ENCODE data around the gene TUBB4A.

The TUBB4A gene

DNA sequence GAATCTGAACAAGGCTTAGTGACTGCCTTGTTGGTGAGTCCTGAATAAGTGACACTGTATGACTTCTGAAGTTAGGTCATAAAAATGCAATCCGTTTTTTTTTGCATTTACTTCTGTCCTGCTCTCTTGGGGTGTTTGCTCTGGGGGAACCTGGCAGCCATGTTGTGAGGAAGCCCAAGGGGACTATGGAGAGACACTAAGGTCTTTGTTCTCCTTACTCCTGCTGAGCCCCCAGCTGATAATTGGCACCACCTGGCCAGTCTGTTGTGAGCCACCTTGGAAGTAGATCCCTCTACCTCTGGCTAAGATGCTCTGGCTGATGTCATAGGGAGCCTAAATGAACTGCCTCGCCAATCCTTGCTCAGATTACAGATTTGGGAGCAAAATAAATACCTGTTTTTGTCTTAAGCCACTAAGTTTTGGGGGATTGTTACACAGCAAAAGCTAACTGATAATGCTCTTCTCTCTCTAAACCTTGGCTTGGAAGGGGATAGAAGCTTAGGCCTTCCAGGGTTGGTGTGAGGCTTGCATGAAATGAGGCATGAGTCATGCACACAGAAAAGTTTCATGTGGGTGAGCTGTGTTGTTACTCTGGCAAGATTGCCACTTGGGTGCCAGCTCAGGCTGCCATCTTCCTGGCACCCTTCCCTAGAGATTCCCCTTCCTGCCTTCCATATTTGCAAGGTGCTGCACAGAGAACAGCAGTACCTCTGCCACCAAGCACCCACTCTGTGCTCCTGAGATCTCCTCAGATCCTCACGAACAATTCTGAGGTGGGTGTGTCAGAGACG, 10.1 kb downstream of the TUBB4A start:
- no peak for DNase-seq

DNA sequence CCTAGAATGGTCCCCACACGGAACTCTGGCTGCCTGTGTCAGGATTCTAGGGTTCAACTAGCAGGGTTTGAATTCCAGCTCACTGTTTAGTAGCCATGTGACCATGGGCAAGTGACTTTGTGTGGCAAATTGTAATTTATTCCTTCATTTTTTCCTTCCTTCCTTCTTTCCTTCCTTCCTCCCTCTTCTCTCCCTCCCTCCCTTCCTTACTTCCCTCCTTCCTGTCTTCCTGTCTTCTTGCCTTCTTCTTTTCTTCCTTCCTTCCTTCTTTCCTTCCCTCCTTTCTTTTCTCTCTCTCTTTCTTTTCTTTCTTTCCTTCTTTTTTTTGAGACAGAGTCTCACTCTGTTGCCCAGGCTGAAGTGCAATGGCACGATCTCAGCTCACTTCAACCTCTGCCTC, 12.0 kb downstream of the TUBB4A start:
- no peak for DNase-seq

DNA sequence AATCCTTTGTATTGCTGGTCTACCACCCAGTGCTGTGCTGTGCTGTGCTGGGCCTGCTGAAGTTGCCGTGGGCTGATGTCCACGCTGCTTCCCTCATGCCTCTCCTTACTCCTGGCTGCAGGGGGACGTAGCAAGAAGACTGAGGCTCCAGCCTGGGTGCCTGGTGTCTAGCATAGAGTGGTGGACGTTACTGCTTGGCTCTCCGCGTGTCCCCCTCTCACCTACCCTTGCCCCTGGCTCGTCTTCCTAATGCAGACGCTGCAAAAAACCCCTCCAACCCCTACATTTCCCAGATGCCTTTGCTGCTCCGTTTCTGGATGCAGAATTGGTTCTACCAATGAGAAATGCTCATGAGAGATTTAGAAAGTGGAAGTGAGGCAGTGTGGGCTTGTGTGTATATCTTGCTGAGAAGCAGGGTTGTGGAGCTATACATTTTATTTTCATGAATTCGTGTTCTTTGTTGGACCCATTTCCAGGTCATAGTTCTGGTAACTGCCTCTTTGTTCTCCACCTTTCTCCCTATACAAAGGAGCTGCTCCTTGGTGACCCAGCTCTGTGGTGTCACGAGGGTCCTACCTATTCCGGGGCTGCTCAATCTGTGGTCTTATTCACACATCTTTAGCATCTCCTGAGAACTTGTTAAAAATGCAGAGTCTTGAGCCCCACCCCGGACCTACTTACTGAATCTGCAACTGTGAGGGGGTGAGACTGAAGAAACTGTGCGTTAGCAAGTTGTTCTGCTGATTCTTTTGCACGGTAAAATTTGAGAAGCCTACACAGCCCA, 12.6 kb downstream of the TUBB4A start:
- DNase-seq: no peak

DNA sequence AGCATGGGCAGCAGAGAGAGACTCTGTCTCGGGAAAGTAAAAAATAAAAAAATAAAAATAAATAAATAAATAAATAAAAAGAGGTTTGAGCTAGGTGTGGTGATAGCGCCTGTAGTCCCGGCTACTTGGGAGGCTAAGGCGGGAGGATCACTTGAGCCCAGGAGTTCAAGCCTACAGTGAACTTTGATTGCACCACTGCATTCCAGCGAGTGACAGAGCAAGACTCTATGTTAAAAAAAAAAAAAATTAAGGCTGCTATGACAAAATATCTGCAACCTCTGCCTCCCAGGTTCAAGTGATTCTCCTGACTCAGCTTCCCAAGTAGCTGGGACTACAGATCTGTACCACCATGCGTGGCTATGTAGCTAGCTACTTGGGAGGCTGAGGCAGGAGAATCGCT, 17.3 kb downstream of the TUBB4A start:
- DNase-seq: no peak

DNA sequence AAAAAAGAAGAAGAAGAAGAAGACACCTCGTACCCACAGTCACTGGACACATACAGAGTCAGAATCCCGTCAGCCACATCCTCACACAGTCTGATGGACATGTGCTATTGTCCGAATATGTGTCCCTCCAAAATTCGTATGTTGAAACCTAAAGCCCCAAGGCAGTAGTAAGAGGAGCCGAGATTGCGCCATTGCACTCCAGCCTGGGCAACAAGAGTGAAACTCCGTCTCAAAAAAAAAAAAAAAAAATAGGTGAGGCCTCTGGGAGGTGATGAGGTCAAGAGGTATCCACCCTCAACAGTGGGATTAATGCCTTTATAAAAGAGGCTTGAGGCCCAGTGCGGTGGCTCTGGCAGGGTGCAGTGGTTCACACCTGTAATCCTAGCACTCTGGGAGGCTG, 17.9 kb downstream of the TUBB4A start:
- DNase-seq: no peak

DNA sequence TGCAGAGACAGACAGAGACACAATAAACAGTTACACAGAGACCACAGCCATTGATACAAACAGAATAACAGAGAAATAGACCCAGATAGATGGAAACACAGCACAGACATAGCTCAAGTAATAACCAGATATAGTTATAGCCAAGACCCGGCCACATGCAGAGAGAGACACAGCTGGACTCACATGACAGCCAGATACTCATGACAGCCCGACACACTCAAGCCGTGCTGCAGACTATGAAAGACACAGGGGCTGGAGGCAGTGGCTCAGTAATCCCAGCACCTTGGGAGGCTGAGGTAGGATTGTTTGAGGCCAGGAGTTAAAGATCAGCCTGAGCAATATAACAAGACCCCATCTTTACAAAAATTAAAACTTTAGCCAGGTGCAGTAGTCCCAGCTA, 18.9 kb downstream of the TUBB4A start:
- DNase-seq: no peak

DNA sequence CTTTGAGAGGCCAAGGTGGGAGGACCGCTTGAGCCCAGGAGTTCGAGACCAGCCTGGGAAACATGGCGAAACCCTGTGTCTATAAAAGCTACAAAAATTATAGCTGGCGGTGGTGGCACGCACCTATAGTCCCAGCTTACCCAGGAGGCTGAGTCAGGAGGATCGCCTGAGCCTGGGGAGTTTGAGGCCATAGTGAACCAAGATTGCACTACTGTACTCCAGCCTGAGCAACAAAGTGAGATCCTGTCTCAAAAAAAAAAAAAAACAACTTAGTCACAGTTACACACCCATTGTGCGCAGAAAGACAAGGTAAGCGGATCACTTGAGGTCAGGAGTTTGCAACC, 19.8 kb downstream of the TUBB4A start:
- DNase-seq: no peak

DNA sequence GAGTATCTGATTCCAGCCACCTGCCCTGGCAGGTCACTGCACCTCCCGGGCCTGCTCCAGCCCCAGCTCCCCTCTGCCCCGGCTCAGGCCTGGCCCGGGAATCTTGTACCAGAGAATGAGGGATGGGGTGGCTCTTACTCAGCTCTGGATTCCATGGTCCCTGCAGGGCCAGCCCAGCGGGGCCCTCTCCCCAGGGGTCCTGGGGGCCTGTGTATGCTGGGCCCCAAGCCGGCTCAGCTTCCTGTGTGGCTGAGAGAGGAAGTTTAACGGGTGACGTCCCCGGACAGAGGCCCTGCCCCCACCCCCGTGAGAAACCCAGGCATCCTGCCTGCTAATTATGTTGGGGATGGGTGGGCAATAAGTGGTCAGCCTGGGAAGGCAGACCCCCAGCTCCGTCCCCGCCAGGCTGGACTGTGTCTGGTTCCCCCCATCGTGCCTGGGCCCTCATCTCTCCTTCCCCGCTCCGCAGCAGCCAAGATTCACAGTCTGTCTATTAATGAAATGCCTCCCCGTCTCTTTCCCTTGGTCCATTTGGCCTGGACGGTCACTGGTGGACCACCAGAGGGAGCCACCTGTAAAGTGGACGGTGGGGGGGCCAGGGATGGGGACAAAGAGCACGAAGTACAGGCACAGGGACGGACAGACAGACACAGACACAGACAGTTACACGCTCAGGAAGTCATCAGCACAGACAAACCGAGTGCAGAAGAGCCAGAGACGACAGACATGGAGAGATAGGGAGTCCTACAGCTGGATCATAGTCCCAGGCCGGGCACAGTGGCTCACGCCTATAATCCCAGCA, 20.4 kb downstream of the TUBB4A start, which contains the start of gene DENND1C:
DENND1C (minus strand) TSS at position 247 of the 802 bp plus-strand sequence; CDS start at position 155, 92 bp downstream.
- DNase-seq: no peak

DNA sequence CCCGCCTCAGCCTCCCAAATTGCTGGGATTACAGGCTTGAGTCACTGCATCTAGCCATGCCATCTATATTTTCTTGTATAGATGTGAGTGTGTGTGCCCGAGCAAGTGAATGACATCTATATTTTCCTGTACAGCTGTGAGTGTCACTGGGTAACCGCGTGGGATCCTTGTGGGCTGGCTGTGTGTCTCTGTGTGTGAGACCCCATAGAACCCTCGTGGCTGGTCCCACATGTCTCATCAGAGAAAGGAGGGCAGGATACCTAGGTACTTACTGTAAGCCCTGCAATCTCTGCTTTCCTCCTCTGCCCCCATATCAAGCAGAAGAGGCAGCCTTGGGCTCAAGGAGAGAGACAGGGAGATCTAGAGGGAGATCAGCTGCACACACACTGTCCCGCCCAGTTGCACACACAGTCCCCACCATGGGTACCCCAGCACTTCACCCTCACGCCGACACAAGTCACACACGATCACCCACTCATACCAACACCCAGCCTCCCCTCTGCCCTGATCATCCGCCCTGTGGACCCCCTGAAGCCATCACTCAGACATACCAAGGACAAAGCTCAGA, 21.2 kb downstream of the TUBB4A start:
- DNase-seq: no peak

DNA sequence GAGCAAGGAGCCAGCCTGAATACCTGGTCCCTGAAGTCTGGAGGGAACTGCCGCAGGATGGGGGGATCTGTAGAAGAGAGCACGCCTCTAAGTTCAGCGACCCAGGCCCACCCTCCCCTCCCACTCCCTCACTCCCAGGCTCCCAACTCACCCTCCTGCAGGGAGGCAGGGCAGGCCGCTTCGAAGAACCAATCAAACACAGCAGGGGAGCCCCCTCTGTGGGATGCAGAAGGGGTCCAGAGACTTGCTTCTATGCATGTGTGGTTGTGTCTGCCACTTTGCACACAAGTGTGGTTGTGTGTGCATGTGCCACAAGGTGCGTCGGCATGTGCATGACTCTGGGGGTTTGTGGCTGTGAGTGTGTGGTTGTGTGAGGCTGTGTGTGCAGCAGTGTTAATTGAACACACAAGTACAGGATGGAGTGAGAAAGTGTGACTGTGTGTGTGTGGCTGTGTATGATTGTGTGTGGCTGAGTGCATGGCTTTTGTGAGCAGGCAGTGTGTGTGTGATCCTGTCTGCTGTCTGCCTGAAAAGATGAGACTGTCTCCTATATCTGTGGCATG, 22.2 kb downstream of the TUBB4A start:
- no peak for DNase-seq

DNA sequence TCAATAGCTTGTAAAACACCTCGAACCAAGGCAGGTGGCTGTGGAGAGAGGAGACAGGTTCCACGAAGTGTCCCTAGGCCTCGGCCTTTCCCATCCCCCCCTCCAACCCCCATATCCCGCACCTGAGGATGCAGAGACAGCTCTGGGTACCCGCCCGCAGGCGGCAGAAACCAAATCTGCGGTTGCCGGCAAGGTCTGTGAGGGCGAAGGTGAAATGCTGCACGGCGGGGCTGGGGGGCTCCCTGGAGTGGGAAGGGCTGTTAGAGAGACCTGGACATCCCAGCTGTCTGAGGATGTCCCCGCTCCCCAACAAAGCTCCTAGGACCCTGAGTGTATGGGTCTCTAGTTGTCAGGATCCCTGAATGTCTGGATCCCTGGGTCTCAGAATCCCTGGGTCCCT, 23.3 kb downstream of the TUBB4A start:
- DNase-seq: no peak

DNA sequence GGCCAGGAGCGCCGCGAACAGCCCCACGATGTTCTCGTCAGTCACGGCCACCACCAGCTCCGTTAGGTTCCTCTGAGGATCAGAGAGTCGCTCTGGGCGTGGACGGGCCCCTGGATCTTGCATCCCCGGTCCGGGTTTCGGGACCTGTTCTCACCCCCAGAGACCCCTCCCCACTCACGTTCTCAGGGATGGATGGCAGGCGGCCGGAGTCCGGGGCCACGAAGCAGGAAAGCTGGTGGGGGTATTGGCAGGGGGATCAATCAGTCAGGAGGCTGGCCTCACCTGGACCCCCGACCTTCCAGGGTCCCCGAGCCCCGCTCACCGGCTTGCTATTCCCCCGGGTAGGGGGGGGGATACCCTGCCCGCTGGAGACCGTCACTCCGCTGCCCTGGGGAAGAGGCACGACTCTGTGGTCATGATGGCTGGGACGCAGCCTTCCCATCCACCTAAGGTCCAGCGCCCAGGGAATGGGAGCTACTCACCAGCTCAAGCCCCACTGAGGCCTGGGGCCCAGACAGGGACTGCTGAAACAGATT, 25.1 kb downstream of the TUBB4A start:
- DNase-seq: no peak

DNA sequence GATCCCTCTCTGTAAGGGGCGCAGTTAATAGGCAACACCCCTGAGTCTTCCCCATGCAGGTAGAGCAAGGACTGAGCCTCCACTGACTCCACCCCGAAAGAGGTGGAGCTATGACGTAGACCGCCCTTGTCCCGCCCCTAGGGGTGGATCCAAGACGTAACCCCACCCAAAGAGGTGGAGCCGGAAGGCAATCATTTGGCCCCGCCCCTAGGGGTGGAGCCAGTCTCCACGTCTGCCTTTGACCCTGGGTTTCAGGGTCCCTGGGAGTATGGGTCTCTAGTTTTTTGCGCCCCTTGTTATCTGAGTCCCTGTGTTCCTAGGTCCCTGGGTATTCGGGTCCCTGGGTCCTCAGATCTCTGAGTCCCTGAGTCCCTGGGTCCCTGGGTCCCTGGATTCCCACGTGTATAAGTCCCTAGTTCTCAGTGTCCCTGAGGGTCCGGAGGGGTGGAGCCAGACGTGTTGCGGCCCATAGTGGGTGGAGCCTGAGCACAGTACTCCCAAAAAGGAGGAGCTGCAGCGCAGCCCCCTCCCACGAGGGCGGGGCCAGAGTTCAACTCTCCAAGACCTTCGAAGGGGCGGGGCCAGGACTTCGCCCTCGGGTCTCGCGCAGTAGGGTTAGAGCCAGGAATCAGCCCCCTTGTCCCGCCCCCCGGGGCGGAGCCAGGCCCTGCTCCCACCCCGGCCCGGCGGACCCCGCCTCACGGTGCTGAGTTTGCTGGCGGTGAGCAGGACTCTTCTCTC, 25.8 kb downstream of the TUBB4A start:
- DNase-seq: no peak

DNA sequence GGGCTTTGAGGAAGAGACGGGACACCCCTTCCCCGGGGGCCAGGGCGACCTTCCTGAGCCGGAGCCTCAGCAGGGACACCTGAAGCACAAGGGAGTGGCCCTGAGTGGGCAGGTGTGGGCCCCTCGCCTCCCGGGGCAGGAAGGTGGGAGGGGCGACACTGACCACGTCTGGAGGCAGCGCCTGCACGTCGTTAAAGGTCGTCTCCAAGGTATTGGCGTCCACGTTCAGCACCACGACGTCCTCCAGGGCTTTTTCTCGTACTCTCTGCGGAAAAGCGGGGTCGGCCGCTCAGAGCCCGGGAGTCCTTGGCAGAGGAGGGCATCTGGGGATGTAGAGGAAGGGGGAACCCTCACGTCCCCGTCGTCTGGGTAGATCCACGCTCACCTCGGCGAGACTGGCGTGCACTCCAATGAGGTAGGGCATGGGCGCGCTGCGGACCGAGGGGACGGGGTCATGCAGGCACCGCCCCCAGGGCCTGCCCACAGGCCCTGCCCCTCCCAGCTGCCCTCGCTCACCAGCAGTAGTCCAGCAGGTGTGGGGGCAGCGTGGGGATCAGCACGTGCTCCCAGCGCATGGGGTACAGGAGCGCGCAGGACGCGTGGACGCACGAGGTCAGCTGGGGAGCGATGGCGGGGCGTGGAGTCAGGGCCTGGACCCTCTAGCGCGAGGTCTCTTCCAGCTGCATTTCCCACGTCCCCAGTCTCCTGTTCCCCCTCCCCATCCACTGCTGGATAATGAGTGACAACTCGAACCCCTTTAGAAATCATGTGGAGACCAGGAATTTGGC, 26.6 kb downstream of the TUBB4A start:
- no peak for DNase-seq

DNA sequence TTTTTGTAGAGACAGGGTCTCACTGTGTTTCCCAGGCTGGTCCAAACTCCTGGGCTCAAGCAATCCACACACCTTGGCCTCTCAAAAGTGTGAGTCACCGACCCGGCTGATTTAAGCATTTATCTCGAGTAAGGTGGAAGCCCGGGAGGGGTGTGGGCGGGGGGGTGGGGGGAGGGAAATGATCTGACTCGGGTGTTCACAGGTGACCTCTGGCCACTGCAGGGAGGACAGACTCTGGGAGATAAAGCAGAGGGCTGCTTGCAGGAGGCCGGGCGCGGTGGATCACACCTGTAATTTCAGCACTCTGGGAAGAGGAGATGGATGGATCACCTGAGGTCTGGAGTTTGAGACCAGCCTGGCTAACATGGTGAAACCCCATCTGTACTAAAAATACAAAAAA, 28.5 kb downstream of the TUBB4A start:
- no peak for DNase-seq

DNA sequence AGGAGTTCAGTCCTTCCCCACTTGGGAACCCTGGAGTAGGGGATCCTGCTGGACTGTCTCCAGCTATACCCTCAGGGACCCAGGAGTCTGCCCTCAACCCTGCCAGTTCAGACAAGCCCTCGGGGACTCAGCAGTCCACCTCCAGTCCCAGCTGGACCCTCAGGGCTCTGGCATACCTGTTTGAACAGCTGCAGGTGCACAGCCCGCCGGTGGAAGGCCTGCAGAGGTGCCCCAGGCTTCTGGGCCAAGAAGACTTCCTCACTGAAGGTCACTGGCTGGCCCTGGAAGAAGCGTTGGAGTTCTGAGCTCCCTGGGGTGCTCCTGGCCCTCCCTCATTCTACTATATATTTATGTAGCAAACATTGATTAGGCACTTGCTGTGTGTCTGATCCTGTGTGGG, 29.4 kb downstream of the TUBB4A start:
- no peak for DNase-seq

DNA sequence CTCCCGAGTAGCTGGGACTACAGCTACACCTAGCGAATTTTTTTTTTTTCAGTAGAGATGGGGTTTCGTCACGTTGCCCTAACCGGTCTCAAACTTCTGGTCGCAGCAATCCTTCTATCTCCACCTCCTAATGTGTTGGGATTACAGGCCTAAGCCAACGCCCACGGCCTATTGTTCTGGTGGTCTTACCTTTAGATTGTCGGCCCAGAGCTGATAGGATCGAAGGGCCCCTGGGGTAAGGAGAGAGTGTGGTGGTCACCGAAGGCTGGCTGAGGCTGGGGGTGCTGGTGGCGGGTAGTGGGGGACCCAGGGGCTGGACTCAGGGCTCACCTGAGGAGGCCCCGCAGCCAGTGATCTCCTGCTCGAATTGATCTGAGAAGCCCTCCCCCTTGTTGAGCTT, 31.0 kb downstream of the TUBB4A start:
- DNase-seq: no peak

DNA sequence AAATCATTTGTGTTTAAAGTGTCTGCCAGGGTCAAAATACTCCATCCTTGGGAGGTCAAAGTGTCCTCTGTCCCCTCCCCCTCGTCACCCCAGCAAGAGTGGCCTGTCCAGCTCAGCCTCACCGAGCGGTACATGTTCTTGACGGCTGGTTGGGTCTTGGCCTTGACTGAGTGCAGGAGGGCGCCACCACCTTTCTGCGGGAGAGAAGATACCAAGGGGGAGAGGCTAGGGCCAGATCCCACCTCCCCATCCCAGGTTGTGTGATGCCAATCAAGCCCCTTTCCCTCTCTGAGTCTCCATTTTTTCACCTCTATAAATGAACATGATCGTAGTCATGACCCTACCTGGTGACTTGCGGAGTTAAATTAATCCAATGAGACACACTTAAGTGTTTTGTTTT, 31.9 kb downstream of the TUBB4A start:
- no peak for DNase-seq

DNA sequence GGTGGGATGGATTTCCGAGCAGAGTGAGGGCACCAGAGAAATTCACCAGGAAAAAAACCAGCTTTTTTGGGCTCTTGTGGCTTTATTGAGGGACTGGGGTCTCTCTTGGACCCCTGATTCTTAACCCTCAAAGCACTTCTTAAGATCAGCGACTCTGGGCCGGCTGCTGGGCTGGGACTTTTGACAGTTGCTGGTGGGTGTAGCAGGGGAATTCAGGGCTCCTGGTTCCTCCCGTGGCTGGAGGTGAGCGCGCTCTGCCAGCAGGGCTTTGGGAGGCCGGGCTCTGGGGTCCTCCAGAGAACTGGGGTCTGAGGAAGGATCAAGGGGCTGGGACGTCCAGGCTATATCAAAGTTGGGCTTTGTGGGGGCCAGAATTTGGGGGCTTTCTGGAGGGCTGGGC, 34.7 kb downstream of the TUBB4A start:
- DNase-seq: no peak

DNA sequence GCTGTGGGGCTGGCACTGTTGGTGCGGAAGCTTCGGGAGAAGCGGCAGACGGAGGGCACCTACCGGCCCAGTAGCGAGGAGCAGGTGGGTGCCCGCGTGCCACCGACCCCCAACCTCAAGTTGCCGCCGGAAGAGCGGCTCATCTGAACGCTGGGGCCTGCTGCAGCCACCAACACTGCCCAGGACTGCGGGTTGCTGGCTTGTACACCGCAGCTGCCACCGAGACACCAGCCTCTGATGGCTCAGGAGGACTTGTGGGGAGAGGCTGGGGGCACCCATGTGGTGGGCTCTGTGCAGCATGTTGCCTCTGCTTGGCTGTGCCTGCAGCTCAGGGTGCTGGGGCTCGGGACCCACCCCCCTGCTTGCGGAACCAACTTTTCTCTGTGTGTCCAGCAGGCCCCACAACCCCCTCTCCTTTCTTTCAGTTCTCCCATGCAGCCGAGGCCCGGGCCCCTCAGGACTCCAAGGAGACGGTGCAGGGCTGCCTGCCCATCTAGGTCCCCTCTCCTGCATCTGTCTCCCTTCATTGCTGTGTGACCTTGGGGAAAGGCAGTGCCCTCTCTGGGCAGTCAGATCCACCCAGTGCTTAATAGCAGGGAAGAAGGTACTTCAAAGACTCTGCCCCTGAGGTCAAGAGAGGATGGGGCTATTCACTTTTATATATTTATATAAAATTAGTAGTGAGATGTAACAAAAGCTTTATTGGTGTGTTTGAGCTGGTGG, 35.4 kb downstream of the TUBB4A start:
- no peak for DNase-seq

Measured in NCI-H187 (cell line).